ENCODE measurements around the gene BNIP3.
"Not testable (repeated sequence)": the region's sequence is repeated elsewhere in the genome, so short reads cannot be mapped to it uniquely, and the experiment has no call there.

Gene BNIP3

DNA sequence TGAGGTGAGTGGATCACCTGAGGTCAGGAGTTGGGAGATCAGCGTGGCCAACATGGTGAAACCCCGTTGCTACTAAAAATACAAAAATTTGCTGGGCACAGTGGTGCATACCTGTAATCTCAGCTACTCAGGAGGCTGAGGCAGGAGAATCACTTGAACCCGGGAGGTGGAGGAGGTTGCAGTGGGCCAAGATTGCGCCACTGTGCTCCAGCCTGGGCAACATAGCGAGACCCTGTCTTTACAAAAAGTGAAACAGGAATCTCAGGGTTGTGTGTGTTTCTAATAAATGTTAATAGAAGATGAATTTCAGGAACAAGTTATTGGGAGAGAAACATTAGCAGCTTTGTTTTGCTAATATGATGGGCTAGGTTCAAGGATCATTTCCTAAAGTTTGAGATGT is 61.0 kb downstream of the BNIP3 start:
- no peak for DNase-seq
- in situ Hi-C loops (cut with MboI; ENCODE audit: low pct_unique_long_range_greater_than_20kb, low sequenced_read_pairs) = no loop called here

DNA sequence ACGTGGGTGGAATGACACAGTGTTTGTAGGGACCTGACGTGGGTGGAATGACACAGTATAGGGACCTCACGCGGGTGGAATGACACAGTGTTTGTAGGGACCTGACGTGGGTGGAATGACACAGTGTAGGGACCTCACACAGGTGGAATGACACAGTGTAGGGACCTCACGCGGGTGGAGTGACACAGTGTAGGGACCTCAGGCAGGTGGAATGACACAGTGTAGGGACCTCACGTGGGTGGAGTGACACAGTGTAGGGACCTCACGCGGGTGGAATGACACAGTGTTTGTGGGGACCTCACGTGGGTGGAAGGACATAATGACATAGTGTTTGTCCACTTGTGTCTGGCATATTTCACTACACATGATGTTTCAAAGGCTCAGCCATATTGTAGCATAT is 61.6 kb downstream of the BNIP3 start:
- DNase-seq = no peak
- in situ Hi-C loops (cut with MboI; ENCODE audit: low pct_unique_long_range_greater_than_20kb, low sequenced_read_pairs) = no loop called here

DNA sequence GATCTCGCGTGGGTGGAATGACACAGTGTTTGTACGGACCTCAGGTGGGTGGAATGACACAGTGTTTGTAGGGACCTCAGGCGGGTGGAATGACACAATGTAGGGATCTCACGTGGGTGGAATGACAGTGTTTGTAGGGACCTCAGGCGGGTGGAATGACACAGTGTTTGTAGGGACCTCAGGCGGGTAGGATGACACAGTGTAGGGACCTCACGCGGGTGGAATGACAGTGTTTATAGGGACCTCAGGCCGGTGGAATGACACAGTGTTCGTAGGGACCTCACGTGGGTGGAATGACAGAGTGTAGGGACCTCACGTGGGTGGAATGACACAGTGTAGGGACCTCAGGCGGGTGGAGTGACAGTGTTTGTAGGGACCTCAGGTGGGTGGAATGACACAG is 62.3 kb downstream of the BNIP3 start:
- in situ Hi-C loops (cut with MboI; ENCODE audit: low pct_unique_long_range_greater_than_20kb, low sequenced_read_pairs); DNase-seq: not testable (repeated sequence)
